Ureter (tissue), 1 donor: ENCODE data around the gene KIF26A. TPM values are rescaled to one million over a fixed set of nuclear protein-coding genes. Genes with fewer than 3 reads are reported as not detected.

Experiments used
- DNase-seq: peaks from one replicate; pipeline ENCODE4 v3.0.0-alpha.2; 2020; ENCODE audit warnings: low spot score
- total RNA-seq: library from RNA; stranded (reverse); gene quantifications from one replicate; pipeline ENCODE4 v1.2.4, GENCODE V29; 2023
- donor health status: DM: yes; HTN: yes; CAD: no.

KIF26A gene
- total RNA-seq, 1 donor from 2014 or later: 6.1 TPM

- no peak for DNase-seq
These were observed 17.8 kb downstream of the KIF26A start for GRCh38 chr14:104156142-104156541.

- DNase-seq: no peak
These were observed 18.9 kb downstream of the KIF26A start for GRCh38 chr14:104157016-104157928.

DNA sequence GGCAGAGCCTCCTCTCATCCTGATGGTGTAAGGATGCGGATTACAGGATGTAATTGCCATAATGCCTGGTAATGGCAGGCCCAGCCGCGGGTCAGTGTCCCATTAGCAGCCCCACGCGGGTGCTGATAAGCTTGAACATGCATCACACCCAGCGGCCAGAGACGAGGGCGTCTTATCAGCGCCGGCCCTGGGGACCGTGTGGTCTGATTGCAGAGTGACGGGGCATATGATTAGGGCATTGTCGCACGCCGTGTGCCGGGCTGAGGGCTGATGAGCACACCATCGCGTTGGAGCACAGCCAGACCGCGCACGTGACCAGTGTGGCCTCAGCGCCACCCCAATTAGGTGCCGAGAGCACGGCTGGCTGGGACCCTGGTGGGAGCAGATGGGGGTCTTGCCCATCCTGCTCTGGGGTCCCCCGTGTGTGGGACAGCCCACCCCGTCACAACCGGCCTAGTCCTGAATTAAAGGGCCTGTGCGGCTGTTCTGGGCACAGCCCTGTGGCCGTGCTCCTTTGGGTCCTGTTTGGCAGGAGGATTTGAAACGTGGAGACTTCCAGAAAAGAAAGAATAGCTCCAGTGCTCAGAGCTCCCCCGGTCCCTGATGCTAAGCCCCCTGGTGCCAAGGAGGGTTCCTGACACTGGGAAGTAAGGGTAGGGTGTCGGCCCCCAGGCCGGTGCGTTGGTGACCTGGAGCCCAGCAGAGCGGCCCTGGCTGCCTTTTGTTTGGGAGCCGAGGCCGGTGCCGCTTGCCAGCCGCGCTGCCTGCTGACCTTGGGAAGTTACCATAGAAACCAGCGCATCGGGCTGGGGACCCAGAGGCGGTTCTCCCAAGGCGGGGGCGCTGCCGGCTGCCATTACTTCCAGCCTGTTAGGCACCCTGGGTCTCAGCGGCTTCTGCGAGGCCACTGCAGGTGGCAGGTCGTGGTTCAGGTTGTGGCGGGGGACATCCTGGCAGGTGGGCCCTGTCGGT lies 20.7 kb downstream of the KIF26A start:
- DNase-seq: no peak

DNA sequence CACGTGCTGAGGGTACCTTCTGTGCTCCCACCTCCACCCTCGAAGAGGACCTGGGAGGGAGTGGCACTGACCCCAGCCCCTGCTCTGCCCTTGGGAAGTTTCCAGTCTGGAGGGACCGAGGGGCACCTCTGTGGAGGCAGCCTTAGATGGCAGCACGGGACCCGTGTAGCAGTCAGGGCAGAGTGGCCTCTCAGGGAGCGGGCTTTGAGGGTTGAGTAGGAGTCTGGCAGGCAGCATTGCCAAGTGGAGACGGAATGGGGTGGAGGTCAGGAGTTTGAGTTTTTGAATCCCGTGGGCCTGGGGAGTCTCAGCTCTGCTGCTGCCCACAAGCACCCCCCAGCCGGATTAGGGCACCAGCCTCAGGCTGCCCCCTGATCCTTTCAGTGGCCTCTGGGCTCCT lies 21.6 kb downstream of the KIF26A start:
- DNase-seq: no peak

DNA sequence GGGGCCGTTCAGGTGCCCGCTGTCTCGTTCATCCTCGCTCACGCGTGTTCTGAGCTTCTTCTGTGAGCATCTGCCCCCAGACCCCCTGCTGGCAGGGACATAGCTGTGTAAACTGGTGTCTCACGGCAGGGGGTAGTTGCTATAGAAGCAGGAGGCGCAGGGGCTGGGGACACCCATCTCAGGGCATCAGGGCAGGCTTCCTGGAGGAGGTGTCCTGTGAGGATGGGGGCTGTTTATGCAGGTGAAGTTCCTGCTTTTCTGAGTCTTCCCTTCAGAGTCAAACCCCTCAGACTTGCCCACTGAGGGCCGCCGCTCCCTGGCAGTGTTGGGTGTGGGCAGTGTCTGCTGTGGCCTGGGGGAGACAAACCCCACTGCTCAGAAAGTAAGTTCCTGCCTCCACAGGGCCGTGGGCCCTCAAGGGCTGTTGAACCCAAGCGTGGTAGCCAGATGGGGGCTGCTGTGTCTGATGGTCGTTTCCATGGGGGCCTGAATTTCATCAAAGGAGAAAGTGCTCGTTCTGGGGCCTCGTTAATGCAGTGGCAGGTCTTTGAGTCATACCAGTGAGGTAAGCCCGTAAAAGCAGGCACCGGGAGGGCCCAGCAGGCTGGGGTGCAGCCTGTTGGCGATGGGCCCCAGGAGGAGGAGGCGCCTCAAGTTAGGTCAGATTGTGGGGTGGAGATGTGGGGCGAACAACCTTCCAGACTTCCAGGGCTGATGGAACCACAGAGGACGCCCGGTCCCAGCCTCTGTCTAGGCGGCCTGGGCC lies 23.4 kb downstream of the KIF26A start:
- no peak for DNase-seq

DNA sequence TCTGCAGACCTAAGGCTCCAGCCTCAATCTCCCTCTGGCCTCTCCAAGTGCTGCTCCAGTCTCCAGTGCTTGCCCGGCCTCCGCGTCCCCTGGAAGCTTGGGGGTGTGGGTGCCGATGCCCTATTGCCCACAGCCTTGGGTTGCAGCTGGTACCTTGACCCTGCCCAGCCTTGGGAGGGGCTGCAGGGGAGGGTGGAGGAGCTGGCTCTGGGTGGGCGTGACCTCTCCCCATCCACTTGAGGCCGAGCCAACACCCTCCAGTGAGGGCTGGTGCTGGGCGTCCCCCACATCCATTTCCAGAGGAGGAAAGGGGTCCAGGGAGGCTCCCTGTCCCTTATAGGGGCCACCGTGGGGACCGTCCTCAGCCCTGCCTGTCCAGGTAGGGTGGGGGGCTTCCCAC lies 24.1 kb downstream of the KIF26A start:
- DNase-seq: no peak

- no peak for DNase-seq
These were observed 25.2 kb downstream of the KIF26A start for GRCh38 chr14:104163541-104163940.

- no peak for DNase-seq
These were observed 25.7 kb downstream of the KIF26A start for GRCh38 chr14:104164041-104164440.

DNA sequence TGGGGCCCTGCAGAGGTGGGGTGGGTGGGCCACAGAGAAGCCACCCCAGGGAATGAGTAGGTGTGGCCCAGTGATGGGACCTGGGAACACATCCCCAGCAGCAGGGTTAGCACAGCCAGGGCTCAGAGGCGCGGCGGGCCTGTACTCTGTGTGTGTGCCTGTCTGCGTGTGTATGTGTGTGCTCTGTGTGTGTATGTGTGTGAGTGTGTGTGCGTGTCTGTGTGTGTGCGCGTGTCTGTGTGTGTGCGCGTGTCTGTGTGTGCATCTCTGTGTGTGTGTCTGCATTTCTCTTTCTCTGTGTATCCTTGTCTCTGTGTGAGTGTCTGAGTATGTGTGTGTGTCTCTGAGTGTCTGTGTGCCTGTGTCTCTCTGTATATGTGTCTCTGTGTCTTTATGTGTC lies 26.1 kb downstream of the KIF26A start:
- DNase-seq: no peak

- no peak for DNase-seq
These were observed 28.3 kb downstream of the KIF26A start for GRCh38 chr14:104166698-104167097.

DNA sequence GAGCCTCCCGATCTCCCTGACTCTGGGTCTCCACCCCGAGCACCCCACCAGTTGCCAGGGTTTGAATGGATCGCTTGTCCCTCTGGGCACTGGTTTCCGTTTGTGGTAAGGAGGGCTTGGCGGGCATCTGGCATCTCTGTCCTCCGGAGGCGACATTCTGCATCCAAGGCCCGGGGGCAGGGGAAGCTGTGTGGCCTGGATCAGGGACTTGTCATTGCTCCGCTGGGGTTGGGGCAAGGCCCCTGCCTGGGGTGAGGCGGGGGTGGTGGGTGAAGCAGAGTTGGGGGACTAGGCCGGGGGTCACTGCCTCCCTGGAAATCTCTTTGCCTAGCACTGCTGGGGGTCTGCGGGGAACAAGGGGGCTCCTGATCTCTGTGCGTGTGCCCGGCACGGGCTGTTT lies 30.2 kb downstream of the KIF26A start:
- no peak for DNase-seq

DNA sequence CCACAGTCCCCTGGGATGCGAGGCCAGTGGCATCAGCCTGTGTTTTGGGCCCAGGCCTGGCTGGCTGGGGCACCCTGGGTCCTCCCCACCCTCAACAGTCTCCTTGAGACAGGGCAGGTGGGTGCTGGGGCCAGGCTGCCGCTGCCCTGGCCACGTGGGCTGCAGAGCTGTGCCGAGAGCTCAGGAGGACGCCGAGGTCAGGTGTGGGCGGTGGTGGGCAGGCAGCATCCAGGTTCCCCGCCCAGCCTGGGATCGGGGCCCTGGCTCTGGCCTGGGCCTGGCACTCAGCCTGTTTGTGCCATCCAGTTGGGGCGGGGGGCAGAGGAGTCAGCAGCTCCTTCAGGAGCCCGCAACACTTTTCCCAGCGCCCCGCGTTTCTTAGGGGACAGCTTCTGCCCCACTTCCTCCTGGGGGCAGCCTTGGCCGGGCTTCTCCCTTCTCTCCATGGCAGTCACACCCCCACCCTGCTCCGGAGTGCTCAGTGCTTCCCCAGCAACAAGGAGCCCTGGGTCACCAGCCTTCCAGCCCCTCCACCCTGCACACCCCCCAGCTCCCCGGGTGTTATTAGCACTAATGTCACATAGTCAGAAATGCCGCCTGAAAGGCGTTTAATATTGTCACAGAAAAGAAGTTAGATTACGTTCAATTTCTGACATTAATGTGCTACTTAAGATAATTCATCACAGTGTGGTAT lies 30.8 kb downstream of the KIF26A start:
- DNase-seq: no peak

DNA sequence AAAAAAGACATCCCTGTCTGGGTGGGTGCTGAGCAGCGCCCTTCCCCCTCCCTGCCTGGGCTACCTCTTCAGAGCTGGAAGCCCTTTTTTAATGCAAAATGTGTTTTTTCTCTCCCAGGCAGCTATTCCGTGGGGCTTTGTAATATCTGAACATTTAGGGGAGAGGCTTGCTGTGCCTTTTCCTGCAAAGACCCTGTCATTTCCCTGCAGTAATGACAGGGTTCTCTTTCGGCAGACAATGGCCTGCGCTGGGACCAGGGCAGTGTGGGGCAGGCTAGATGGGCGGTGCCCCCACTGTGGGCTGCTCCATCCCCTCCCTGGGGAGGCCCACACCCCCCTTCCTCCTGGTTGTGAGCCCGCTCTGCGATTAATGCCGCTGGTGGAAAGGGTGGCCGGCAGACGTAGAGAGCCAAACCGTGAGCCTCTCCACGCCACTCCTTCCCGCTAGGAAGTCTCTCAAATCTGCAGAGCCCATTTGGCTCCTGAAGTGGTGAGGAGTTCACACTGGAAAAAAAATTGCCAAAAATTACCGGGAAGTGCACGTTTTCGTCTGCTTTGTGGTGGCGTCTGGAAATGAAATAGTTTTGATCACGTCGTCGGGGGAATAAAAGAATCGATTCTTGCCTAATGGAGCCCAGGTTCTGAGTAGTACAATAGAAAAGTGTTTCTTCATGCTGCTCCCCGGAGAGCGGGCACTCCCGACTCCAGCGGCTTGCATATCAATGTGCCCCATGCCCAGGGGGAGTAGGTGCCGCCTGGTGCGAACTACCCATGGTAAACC lies 31.5 kb downstream of the KIF26A start:
- DNase-seq: no peak

GRCh38 chr14:104171029-104171697 lies 32.8 kb downstream of the KIF26A start:
- DNase-seq: no peak

DNA sequence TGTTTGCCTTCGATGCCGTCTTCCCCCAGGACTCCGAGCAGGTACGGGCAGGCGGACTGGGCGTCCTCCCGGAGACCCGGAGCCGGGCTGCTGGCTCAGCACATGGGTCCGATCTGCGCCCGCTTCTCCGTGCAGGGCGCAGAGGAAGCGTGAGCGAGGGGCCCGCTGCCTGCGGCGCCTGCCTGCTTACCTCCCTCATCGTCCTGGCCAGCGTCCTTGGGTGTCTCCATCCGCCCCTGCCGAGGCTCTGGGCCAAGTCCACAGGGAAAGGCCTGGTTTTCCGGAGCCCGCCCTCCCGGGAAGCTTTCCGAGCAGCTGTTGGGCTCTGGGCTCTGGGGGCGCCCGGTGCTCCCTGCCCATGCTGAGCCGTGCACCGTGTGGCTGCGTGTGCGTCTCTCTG lies 33.5 kb downstream of the KIF26A start:
- no peak for DNase-seq

GRCh38 chr14:104172349-104172748 lies 34.0 kb downstream of the KIF26A start:
- no peak for DNase-seq

DNA sequence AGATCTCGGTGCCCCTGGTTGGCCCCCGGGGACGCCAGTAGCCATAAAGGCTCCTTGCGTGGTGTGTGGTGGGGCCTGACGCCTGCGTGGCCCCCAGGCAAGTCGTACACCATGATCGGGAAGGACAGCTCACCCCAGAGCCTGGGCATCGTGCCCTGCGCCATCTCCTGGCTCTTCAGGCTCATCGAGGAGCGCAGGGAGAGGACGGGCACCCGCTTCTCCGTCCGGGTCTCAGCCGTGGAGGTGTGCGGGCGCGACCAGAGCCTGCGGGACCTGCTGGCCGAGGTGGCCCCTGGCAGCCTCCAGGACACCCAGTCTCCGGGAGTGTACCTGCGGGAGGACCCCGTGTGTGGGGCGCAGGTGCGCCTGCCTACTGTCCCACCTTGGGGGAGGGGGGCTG lies 34.5 kb downstream of the KIF26A start:
- DNase-seq: no peak

GRCh38 chr14:104174051-104174450 lies 35.7 kb downstream of the KIF26A start:
- DNase-seq: no peak

GRCh38 chr14:104175041-104175440 lies 36.7 kb downstream of the KIF26A start:
- no peak for DNase-seq

GRCh38 chr14:104175811-104176210 lies 37.4 kb downstream of the KIF26A start:
- no peak for DNase-seq
